PC-3 (cell line): ENCODE measurements around the gene TTC7B.

Experiments
- EZH2 ChIP-seq: fragments of 300-600 bp; sonication (generic); IDR thresholded peaks from one replicate; pipeline ENCODE4 v1.6.1; 2017; ENCODE audit warnings: antibody characterized with exemption, mild to moderate bottlenecking, low read length; ENCODE audit not compliant: unreplicated experiment
- EZH2phosphoT487 ChIP-seq: fragments of 300-600 bp; sonication (generic); IDR thresholded peaks from 2 replicates; pipeline ENCODE4 v1.6.1; 2018; ENCODE audit warnings: mild to moderate bottlenecking, antibody characterized with exemption, low read length, borderline replicate concordance
- TF ChIP-seq, protein P1 (sequence below): fragments of 300-600 bp; sonication (generic); conservative IDR thresholded peaks from 2 replicates; pipeline ENCODE4 v1.5.1; 2017; ENCODE audit warnings: antibody characterized with exemption, low read depth, mild to moderate bottlenecking, low read length

GRCh38 chr14:90498198-90498597 lies 318.0 kb downstream of the TTC7B start:
- TF ChIP-seq, protein P1, sequence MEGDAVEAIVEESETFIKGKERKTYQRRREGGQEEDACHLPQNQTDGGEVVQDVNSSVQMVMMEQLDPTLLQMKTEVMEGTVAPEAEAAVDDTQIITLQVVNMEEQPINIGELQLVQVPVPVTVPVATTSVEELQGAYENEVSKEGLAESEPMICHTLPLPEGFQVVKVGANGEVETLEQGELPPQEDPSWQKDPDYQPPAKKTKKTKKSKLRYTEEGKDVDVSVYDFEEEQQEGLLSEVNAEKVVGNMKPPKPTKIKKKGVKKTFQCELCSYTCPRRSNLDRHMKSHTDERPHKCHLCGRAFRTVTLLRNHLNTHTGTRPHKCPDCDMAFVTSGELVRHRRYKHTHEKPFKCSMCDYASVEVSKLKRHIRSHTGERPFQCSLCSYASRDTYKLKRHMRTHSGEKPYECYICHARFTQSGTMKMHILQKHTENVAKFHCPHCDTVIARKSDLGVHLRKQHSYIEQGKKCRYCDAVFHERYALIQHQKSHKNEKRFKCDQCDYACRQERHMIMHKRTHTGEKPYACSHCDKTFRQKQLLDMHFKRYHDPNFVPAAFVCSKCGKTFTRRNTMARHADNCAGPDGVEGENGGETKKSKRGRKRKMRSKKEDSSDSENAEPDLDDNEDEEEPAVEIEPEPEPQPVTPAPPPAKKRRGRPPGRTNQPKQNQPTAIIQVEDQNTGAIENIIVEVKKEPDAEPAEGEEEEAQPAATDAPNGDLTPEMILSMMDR, result no peak
- TF ChIP-seq EZH2, result no peak
- TF ChIP-seq EZH2phosphoT487, result no peak
